ENCODE data around the gene ALAD. TPM values are rescaled to one million over a fixed set of nuclear protein-coding genes. Genes with fewer than 3 reads are reported as not detected.

ALAD gene
- total RNA-seq (2022; extraction: Qiagen RNA extraction; ENCODE audit: low read depth) = 13.7 to 17.1 TPM (median 16.4 TPM) in 5 replicates

DNA sequence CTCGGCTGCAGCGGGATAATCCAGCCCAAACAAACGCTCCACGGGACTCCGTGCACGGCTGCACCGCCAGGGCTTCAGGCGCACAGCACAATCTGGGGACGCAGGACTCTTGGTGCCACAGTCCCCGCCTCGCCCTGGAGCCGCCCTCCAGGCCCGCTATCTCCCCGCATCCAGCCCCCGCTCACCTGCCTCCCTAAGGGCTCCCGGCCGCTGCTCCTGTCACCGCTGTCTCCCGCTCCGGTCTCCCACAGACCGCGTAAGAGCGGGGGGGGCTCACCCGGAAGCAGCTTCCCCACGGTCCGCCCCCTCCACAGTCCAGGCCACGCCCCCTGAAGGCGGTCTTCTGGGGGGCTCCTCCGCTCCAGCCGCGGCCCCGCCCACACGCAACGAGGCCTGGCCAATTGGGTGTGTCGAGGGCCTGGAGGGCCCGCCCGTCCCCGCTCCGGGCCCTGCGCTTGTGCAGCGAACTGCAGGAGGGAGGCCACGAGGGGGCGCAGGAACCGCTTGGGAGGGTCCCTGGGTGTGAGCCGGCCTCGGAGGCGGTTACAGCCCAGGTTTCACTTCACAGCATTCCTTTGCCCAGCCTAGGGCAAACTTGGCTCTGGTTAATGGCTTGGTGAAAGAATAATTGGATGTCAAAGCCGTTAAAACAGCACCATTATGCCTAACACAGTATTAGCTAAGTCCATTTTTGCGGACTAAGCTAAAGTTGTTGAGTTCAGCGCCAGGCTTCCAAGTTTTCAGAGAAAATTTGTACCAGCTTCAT is at the start of gene ALAD:
TSS of gene ALAD (minus strand) at position 258 of the 766 bp plus-strand sequence. CDS start 7,725 bp downstream, outside the sequence.

DNA sequence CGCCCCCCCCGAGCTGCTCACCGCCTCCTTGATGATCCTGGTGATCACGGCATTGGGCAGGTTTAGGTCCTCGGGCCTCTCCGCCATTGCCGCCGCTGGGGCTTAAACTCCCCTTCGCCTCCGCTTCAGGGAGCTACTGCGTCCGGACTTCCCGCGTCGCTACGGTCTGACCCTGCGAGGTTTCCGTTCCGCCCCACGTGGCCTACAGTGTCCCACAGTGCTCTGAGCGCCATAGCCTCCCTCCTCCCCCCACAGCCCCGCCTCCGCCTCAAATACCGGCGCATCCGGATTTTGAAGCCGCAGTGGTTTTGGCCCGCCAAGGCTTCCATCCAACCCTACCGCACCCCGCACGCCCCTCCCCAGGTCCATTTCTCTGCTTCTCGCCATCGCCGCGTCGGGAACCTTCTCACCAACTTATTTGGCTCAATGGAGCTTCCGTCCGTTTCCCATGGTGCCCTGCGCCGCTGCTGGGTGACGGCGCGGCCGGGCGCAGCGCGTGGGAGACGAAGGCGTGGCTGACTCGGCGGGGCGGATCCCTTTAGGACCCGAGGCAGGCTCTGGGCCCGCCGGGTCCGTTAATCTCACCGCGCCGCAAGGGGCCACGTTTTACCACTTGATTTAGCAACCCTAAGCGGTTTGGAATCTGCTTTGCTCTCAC is 9.3 kb upstream of the ALAD start, which contains the start of the genes C9orf43 and POLE3:
TSS of gene C9orf43 (plus strand) at position 541 of the 658 bp plus-strand sequence. CDS start 2,747 bp downstream, outside the sequence.
TSS of gene POLE3 (minus strand) at position 469 of the 658 bp plus-strand sequence. CDS start at position 87, 382 bp downstream.

DNA sequence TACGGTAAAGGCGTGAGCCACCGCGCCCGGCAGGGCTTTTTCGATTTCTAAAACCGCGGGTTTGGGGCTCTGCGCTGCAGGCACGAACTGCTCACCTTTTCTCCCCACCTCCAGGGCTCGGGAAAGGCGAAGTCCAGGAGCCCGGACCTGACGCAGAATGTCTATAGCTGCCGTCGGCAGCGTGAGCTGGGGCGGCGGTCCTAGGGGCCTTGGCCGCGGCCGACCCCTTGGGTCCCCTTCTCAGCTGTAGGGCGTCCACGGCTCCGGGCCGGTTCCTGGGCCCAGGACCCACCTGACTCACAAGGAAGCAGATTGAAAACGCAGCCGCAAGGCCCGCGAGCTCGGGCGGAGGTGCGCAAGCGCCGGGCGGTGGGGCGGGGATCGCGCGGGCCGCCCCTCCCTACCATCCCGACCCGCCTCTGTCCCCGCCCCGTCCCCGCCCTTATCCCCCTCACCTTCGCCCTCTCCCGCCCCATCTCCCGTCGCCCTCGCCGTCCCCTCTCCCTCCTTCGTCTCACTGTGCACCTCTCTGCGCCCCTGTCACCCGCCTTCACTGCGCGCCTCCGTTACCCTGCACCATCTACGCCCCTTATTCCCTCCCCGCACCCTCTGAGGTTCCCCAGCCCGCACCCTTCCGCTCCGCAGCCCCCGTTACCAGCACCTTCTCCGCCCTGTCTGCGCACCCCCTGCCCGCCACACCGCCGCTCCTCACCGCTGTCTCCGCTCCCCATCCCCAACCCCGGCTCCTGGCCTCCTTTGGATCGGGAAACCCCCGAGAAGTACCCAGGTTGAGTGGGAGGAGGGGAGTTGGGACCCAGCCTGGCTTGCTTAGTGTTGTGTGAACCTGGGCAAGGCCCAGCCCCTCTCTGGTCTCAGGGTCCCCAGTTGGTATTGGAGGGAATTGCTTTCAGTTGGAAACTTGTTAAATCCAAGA is 24.2 kb downstream of the ALAD start, which contains the start of gene HDHD3:
TSS of gene HDHD3 (minus strand) at position 353 of the 934 bp plus-strand sequence. CDS start 2,632 bp downstream, outside the sequence.

DNA sequence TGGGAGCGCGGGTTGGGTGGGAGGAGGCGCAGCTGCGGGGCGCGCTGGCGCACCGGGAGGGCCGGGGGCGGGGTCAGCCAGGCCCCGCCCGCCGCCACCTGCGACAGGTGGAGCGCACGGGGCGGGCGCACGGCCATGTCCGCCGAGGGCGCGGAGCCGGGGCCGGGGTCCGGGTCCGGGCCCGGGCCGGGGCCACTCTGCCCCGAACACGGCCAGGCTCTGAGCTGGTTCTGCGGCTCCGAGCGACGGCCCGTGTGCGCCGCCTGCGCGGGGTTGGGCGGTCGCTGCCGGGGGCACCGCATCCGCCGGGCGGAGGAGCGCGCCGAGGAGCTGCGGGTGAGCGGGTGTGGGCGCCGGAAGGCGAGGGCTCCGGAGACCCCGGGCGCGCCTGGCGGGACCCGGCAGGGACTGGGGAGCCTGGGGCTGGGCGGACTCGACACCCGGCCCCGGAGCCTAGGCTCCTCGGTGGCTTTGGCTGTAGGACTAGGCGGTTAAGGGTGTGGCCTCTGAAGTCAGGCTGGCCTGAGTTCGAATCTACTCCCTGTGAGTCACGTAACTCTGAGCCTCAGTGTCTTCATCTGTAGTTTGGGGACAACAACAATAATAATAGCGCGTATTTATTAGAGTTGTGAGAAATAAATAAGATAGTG is 51.5 kb downstream of the ALAD start, which contains the start of gene BSPRY:
TSS of gene BSPRY (plus strand) at position 97 of the 650 bp plus-strand sequence. CDS start at position 136, 39 bp downstream.

DNA sequence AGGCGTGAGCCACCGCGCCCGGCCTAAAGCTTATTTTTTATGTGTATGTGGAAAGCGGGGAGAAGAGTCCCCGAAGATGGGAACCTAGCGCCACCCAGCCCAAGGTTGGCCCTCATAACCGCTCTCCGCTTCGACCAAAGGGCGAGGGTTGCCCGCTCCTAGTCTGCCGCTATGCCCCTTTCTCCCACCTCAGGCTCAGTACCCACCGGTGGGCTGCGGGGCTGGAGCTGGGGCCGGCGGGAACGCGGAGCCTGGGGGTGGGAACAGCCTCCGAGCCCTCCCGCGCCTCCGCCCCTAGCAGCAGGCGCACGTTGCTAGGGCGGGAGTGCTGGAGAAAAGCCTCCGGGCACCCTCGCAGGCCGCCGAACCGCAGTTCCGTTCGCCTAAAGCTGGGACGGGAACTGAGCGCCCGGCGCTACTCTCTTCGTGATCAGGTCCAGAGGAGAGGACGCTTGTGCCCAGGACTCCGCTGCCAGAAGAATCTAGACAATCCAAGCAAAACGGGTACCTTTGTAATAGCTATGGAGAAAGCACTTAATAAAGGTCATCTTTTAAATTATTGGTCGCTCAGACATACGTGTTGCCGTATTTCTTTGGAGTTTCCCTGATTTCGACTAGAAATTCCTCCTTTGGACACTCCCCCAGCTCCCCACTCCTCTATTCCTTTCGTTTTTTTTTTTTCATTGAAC is 60.9 kb downstream of the ALAD start, which contains the start of gene WDR31:
TSS of gene WDR31 (minus strand) at position 265 of the 689 bp plus-strand sequence. CDS start 8,253 bp downstream, outside the sequence.

Other genes starting within 250 kb of the ALAD start
- gene FKBP15, start 180.0 kb downstream of the ALAD start, total RNA-seq (2022; extraction: Qiagen RNA extraction; ENCODE audit: low read depth) = 16.9 to 19.9 TPM (median 17.9 TPM) in 5 replicates
- 20.5 to 25.5 TPM (median 21.3 TPM) in 5 replicates for gene SLC31A1, start 179.7 kb downstream of the ALAD start, total RNA-seq (2022; extraction: Qiagen RNA extraction; ENCODE audit: low read depth)
- gene CDC26, start 125.7 kb downstream of the ALAD start, total RNA-seq (2022; extraction: Qiagen RNA extraction; ENCODE audit: low read depth) = 50.4 to 66.9 TPM (median 53.5 TPM) in 5 replicates
- 59.0 to 62.8 TPM (median 60.4 TPM) in 5 replicates for gene PRPF4, start 125.6 kb downstream of the ALAD start, total RNA-seq (2022; extraction: Qiagen RNA extraction; ENCODE audit: low read depth)
- gene RNF183, start 97.9 kb downstream of the ALAD start, total RNA-seq (2022; extraction: Qiagen RNA extraction; ENCODE audit: low read depth) = not detected in 5 replicates
- 0.64 to 1.4 TPM (median 1.2 TPM) in 5 replicates for gene WDR31, start 61.0 kb downstream of the ALAD start, total RNA-seq (2022; extraction: Qiagen RNA extraction; ENCODE audit: low read depth)
- gene BSPRY, start 51.7 kb downstream of the ALAD start, total RNA-seq (2022; extraction: Qiagen RNA extraction; ENCODE audit: low read depth) = 0.06 to 0.12 TPM (median 0.07 TPM) in 3 of 5 replicates, not detected in the others
- 19.4 to 29.8 TPM (median 24.5 TPM) in 5 replicates for gene HDHD3, start 24.3 kb downstream of the ALAD start, total RNA-seq (2022; extraction: Qiagen RNA extraction; ENCODE audit: low read depth)
- 103 to 128 TPM (median 120 TPM) in 5 replicates for gene POLE3, start 9.4 kb upstream of the ALAD start, total RNA-seq (2022; extraction: Qiagen RNA extraction; ENCODE audit: low read depth)
- gene C9orf43, start 9.5 kb upstream of the ALAD start, total RNA-seq (2022; extraction: Qiagen RNA extraction; ENCODE audit: low read depth) = 0.45 to 0.86 TPM (median 0.60 TPM) in 5 replicates
- gene RGS3, start 62.4 kb upstream of the ALAD start, total RNA-seq (2022; extraction: Qiagen RNA extraction; ENCODE audit: low read depth) = 23.7 to 30.1 TPM (median 26.3 TPM) in 5 replicates